ENCODE results near the gene APLP1.

DNA sequence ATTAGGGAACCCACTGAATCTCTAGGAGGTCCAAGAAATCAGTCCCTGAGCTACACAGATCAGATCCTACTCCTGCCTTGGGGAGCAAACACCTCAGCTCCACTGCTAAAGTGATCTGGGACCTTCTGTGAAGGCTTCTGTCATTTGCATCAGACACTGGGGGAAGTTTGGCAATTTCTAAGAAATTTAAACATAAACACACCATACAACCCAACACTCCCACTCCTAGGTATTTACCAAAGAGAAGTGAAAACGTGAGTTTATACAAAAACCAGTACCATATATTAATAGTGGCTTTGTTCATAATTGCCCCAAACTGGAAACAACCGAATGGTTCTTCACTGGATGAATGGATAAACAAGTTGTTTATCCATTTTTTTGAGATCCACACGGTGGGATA is 47.1 kb downstream of the APLP1 start:
- TF ChIP-seq EZH2phosphoT487 (IDR thresholded peaks at IDR 0.05; ENCODE audit: insufficient read depth, low read depth) (no peak), EZH2 (IDR thresholded peaks at IDR 0.05; ENCODE audit: insufficient read depth, poor library complexity, severe bottlenecking) (no peak)

Data from GM23248 (cell line).